HepG2 (cell line): ENCODE measurements around the gene TBC1D22A. TPM values are rescaled to one million over a fixed set of nuclear protein-coding genes. Genes with fewer than 3 reads are reported as not detected.

Experiments
- CHCHD3 ChIP-seq: sonication (generic); formaldehyde crosslinking; IDR thresholded peaks from 2 replicates; pipeline ENCODE4 v1.8.0; 2022; ENCODE audit warnings: mild to moderate bottlenecking, missing genetic modification reagents, moderate library complexity
- EEA1 ChIP-seq: sonication (generic); formaldehyde crosslinking; IDR thresholded peaks from 2 replicates; pipeline ENCODE4 v1.5.1; 2020; ENCODE audit warnings: mild to moderate bottlenecking, missing genetic modification reagents, borderline replicate concordance
- FOXK2 ChIP-seq: fragments of 450-650 bp; IDR thresholded peaks from 2 replicates; pipeline ENCODE4 v1.6.1; 2016
- HDAC6 ChIP-seq: fragments of 200-600 bp; sonication (generic); IDR thresholded peaks from 2 replicates; pipeline ENCODE4 v1.7.0; 2017; ENCODE audit warnings: mild to moderate bottlenecking, antibody characterized with exemption, low read length, low read depth
- MTA1 ChIP-seq: sonication (generic); formaldehyde crosslinking; IDR thresholded peaks from 2 replicates; pipeline ENCODE4 v1.4.0; 2020; ENCODE audit warnings: missing genetic modification reagents, mild to moderate bottlenecking, borderline replicate concordance
- SRSF1 ChIP-seq: fragments of 200-400 bp; formaldehyde crosslinking; optimal IDR thresholded peaks from 2 replicates; pipeline ENCODE3; 2017; ENCODE audit warnings: mild to moderate bottlenecking, low read depth, low read length, moderate library complexity
- SRSF4 ChIP-seq: fragments of 200-400 bp; formaldehyde crosslinking; IDR thresholded peaks from one replicate; pipeline ENCODE4 v1.6.1; 2018; ENCODE audit warnings: mild to moderate bottlenecking, low read depth, low read length, moderate library complexity; ENCODE audit not compliant: poor library complexity, severe bottlenecking
- TCF7 ChIP-seq: sonication (generic); IDR thresholded peaks from 2 replicates; pipeline ENCODE4 v1.6.1; 2016; ENCODE audit warnings: antibody characterized with exemption, low read depth
- TRIM24 ChIP-seq: sonication (generic); formaldehyde crosslinking; IDR thresholded peaks from 2 replicates; pipeline ENCODE4 v1.8.0; 2022; ENCODE audit warnings: mild to moderate bottlenecking, missing genetic modification reagents
- ZMYM2 ChIP-seq: sonication (generic); formaldehyde crosslinking; IDR thresholded peaks from 2 replicates; pipeline ENCODE4 v1.8.0; 2022; ENCODE audit warnings: mild to moderate bottlenecking, missing genetic modification reagents
- ZNF282 ChIP-seq: fragments of 450-650 bp; IDR thresholded peaks from 2 replicates; pipeline ENCODE4 v1.6.1; 2018; ENCODE audit not compliant: partially characterized antibody
- ZNF326 ChIP-seq: sonication (generic); formaldehyde crosslinking; IDR thresholded peaks from 2 replicates; pipeline ENCODE4 v1.4.0; 2020; ENCODE audit warnings: missing genetic modification reagents, borderline replicate concordance
- polyA plus RNA-seq, 8 experiments: library from polyadenylated mRNA; depleted of rRNA in 3 of 8; stranded (reverse) in 7 of 8; unstranded in 1 of 8; fragments of >200 nt; fragmentation: Illumina TruSeq in 4 of 8; extraction: Trizol in 4 of 8; gene quantifications; 2 replicates each; pipeline versions ENCODE4 v1.2.1 to v1.2.3, GENCODE V29; 2011 to 2016; ENCODE audit warnings: low read depth in 4 of 8, missing spikeins in 1 of 8, mixed read lengths in 1 of 8; ENCODE audit not compliant: insufficient read depth in 1 of 8
- total RNA-seq, 5 experiments: library from RNA; depleted of rRNA; stranded (reverse); fragments of >200 nt; fragmentation: Illumina TruSeq; extraction: Trizol; gene quantifications; 2 replicates each; pipeline ENCODE4 v1.2.3, GENCODE V29; 2016; ENCODE audit warnings: low read depth in 1 of 5
- TF ChIP-seq, protein P1 (sequence below): conservative IDR thresholded peaks from 2 replicates; pipeline ENCODE4 v1.6.1; 2018; ENCODE audit warnings: missing genetic modification reagents
- TF ChIP-seq, protein P2 (sequence below): sonication (generic); formaldehyde crosslinking; IDR thresholded peaks from 2 replicates; pipeline ENCODE4 v1.4.0; 2020; ENCODE audit warnings: missing genetic modification reagents
- TF ChIP-seq, protein P3 (sequence below): sonication (generic); formaldehyde crosslinking; IDR thresholded peaks from 2 replicates; pipeline ENCODE4; 2020; ENCODE audit warnings: missing genetic modification reagents, mild to moderate bottlenecking, borderline replicate concordance
- TF ChIP-seq, protein P4 (sequence below): sonication (generic); formaldehyde crosslinking; IDR thresholded peaks from 2 replicates; pipeline ENCODE4 v1.5.0; 2020; ENCODE audit warnings: mild to moderate bottlenecking, missing genetic modification reagents

The TBC1D22A gene
- total and polyA plus RNA-seq, 2 of the 13 experiments (the other 11 are each of a cell fraction or from before 2014, with no cell fraction given) = 17.3 to 18.0 TPM

DNA sequence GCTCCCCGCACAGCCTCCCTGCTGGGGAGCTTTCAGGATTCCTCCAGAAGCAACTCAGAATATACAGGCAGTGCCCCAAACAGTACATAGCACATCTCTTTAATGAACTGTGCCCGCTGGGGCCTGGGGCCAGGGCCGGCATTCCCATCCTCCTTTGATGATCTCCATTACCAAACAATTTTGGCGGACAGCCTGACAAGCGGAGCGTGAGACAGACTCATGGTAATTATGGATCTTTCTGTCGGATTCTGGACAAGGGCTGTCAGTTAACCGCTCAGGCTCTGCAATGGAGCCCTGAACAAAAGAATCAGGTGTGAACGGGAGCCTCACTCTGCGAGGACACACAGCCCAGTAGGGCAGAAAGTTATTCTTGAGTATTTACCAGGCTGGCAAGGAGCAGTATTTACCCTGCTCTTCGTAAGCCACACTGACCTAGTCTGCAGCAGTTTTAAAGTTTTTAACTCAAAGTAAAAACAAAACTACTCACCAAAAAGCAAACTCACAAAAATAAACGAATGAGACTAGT is 174.0 kb downstream of the TBC1D22A start (continued):
- TF ChIP-seq, protein P1, sequence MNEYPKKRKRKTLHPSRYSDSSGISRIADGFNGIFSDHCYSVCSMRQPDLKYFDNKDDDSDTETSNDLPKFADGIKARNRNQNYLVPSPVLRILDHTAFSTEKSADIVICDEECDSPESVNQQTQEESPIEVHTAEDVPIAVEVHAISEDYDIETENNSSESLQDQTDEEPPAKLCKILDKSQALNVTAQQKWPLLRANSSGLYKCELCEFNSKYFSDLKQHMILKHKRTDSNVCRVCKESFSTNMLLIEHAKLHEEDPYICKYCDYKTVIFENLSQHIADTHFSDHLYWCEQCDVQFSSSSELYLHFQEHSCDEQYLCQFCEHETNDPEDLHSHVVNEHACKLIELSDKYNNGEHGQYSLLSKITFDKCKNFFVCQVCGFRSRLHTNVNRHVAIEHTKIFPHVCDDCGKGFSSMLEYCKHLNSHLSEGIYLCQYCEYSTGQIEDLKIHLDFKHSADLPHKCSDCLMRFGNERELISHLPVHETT (CRISPR knock-in tag) = no peak
- TF ChIP-seq SRSF4 (no peak), SRSF1 (no peak), CHCHD3 (CRISPR knock-in tag) (no peak), TRIM24 (CRISPR knock-in tag) (no peak), MTA1 (CRISPR knock-in tag) (peak; percentile 42; the same call in 1 of the 2 replicates), HDAC6 (no peak), ZNF326 (CRISPR knock-in tag) (no peak), ZMYM2 (CRISPR knock-in tag) (no peak), TCF7 (peak; percentile 69), FOXK2 (no peak), ZNF282 (no peak), EEA1 (CRISPR knock-in tag) (peak; percentile 10; the same call in 1 of the 2 replicates)
- TF ChIP-seq, protein P2, sequence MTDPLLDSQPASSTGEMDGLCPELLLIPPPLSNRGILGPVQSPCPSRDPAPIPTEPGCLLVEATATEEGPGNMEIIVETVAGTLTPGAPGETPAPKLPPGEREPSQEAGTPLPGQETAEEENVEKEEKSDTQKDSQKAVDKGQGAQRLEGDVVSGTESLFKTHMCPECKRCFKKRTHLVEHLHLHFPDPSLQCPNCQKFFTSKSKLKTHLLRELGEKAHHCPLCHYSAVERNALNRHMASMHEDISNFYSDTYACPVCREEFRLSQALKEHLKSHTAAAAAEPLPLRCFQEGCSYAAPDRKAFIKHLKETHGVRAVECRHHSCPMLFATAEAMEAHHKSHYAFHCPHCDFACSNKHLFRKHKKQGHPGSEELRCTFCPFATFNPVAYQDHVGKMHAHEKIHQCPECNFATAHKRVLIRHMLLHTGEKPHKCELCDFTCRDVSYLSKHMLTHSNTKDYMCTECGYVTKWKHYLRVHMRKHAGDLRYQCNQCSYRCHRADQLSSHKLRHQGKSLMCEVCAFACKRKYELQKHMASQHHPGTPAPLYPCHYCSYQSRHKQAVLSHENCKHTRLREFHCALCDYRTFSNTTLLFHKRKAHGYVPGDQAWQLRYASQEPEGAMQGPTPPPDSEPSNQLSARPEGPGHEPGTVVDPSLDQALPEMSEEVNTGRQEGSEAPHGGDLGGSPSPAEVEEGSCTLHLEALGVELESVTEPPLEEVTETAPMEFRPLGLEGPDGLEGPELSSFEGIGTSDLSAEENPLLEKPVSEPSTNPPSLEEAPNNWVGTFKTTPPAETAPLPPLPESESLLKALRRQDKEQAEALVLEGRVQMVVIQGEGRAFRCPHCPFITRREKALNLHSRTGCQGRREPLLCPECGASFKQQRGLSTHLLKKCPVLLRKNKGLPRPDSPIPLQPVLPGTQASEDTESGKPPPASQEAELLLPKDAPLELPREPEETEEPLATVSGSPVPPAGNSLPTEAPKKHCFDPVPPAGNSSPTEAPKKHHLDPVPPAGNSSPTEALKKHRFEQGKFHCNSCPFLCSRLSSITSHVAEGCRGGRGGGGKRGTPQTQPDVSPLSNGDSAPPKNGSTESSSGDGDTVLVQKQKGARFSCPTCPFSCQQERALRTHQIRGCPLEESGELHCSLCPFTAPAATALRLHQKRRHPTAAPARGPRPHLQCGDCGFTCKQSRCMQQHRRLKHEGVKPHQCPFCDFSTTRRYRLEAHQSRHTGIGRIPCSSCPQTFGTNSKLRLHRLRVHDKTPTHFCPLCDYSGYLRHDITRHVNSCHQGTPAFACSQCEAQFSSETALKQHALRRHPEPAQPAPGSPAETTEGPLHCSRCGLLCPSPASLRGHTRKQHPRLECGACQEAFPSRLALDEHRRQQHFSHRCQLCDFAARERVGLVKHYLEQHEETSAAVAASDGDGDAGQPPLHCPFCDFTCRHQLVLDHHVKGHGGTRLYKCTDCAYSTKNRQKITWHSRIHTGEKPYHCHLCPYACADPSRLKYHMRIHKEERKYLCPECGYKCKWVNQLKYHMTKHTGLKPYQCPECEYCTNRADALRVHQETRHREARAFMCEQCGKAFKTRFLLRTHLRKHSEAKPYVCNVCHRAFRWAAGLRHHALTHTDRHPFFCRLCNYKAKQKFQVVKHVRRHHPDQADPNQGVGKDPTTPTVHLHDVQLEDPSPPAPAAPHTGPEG (CRISPR knock-in tag) = no peak
- TF ChIP-seq, protein P3, sequence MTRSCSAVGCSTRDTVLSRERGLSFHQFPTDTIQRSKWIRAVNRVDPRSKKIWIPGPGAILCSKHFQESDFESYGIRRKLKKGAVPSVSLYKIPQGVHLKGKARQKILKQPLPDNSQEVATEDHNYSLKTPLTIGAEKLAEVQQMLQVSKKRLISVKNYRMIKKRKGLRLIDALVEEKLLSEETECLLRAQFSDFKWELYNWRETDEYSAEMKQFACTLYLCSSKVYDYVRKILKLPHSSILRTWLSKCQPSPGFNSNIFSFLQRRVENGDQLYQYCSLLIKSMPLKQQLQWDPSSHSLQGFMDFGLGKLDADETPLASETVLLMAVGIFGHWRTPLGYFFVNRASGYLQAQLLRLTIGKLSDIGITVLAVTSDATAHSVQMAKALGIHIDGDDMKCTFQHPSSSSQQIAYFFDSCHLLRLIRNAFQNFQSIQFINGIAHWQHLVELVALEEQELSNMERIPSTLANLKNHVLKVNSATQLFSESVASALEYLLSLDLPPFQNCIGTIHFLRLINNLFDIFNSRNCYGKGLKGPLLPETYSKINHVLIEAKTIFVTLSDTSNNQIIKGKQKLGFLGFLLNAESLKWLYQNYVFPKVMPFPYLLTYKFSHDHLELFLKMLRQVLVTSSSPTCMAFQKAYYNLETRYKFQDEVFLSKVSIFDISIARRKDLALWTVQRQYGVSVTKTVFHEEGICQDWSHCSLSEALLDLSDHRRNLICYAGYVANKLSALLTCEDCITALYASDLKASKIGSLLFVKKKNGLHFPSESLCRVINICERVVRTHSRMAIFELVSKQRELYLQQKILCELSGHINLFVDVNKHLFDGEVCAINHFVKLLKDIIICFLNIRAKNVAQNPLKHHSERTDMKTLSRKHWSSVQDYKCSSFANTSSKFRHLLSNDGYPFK (CRISPR knock-in tag) = peak; percentile 4; the same call in 1 of the 2 replicates
- TF ChIP-seq, protein P4, sequence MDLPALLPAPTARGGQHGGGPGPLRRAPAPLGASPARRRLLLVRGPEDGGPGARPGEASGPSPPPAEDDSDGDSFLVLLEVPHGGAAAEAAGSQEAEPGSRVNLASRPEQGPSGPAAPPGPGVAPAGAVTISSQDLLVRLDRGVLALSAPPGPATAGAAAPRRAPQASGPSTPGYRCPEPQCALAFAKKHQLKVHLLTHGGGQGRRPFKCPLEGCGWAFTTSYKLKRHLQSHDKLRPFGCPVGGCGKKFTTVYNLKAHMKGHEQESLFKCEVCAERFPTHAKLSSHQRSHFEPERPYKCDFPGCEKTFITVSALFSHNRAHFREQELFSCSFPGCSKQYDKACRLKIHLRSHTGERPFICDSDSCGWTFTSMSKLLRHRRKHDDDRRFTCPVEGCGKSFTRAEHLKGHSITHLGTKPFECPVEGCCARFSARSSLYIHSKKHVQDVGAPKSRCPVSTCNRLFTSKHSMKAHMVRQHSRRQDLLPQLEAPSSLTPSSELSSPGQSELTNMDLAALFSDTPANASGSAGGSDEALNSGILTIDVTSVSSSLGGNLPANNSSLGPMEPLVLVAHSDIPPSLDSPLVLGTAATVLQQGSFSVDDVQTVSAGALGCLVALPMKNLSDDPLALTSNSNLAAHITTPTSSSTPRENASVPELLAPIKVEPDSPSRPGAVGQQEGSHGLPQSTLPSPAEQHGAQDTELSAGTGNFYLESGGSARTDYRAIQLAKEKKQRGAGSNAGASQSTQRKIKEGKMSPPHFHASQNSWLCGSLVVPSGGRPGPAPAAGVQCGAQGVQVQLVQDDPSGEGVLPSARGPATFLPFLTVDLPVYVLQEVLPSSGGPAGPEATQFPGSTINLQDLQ (CRISPR knock-in tag) = no peak
